RCC 7860 (cell line): Measurements from ENCODE around the gene ANKRD63.
A peak's percentile ranks its signal among the peaks of the same experiment; 100 is the strongest.

Source experiments
- DNase-seq: peaks from one replicate; pipeline ENCODE4 v3.0.0-alpha.2; 2015; ENCODE audit warnings: low spot score
- FAIRE-seq: peaks from 2 replicates; lab custom pipeline; 2012; peaks lifted over from hg19 to GRCh38; lab: Jason Lieb, UNC

Gene ANKRD63

GRCh38 chr15:40263024-40263754, 19.7 kb downstream of the ANKRD63 start:
- no peak for FAIRE-seq
- DNase-seq: no peak

- DNase-seq (no peak), FAIRE-seq (no peak)
Measured at GRCh38 chr15:40259021-40259420, 23.8 kb downstream of the ANKRD63 start.

GRCh38 chr15:40258544-40258943, 24.3 kb downstream of the ANKRD63 start:
- FAIRE-seq (no peak), DNase-seq (no peak)

- no peak for FAIRE-seq
- DNase-seq: no peak
Measured at GRCh38 chr15:40257656-40258450, 25.0 kb downstream of the ANKRD63 start.

GRCh38 chr15:40256638-40257235, 26.1 kb downstream of the ANKRD63 start:
- no peak for FAIRE-seq
- DNase-seq: no peak

- no peak for FAIRE-seq
- no peak for DNase-seq
Measured at GRCh38 chr15:40255033-40255432, 27.8 kb downstream of the ANKRD63 start.

- FAIRE-seq (no peak), DNase-seq (no peak)
Measured at GRCh38 chr15:40254452-40254851, 28.4 kb downstream of the ANKRD63 start.

GRCh38 chr15:40253167-40253790, 29.6 kb downstream of the ANKRD63 start:
- FAIRE-seq: no peak

GRCh38 chr15:40252438-40253166, 30.3 kb downstream of the ANKRD63 start:
- FAIRE-seq (no peak), DNase-seq (no peak)

More at GRCh38 chr15:40253167-40253790, 29.6 kb downstream of the ANKRD63 start:
- no peak for DNase-seq

GRCh38 chr15:40252141-40252437, 30.8 kb downstream of the ANKRD63 start:
- FAIRE-seq: no peak
- DNase-seq: no peak

GRCh38 chr15:40251486-40252140, 31.3 kb downstream of the ANKRD63 start:
- DNase-seq (no peak), FAIRE-seq (no peak)

GRCh38 chr15:40250771-40251483, 31.9 kb downstream of the ANKRD63 start:
- DNase-seq (no peak), FAIRE-seq (no peak)

- no peak for FAIRE-seq
- no peak for DNase-seq
Measured at GRCh38 chr15:40250304-40250656, 32.6 kb downstream of the ANKRD63 start.

GRCh38 chr15:40249477-40250303, 33.2 kb downstream of the ANKRD63 start:
- peak; percentile 13 for DNase-seq
- FAIRE-seq: no peak

- DNase-seq: no peak
- FAIRE-seq: no peak
Measured at GRCh38 chr15:40248006-40248783, 34.7 kb downstream of the ANKRD63 start.

- DNase-seq: no peak
- FAIRE-seq: no peak
Measured at GRCh38 chr15:40247406-40247971, 35.4 kb downstream of the ANKRD63 start.

- no peak for FAIRE-seq
- no peak for DNase-seq
Measured at GRCh38 chr15:40246496-40247280, 36.2 kb downstream of the ANKRD63 start.
